SK-N-SH treated with all-trans-retinoic acid at 6 μM for 48 hours (cell line): ENCODE data around the gene SYNE2.
A peak's percentile ranks its signal among the peaks of the same experiment; 100 is the strongest.

Experiments used
- ATAC-seq: fragments of 200-7000 bp; cut with Tn5 transposase; 3 replicates; pipeline ENCODE4 v1.9.1; 2020; ENCODE audit warnings: mild to moderate bottlenecking, moderate library complexity
- ARNTL ChIP-seq: fragments of 450-650 bp; formaldehyde crosslinking; IDR thresholded peaks from 2 replicates; pipeline ENCODE4 v1.5.0; 2020; ENCODE audit warnings: low read depth, mild to moderate bottlenecking, moderate library complexity, borderline replicate concordance
- BACH2 ChIP-seq: fragments of 250-450 bp; sonication (Bioruptor Pico); IDR thresholded peaks from 2 replicates; pipeline ENCODE4 v1.9.0; 2021; ENCODE audit warnings: mild to moderate bottlenecking, borderline replicate concordance
- CSDC2 ChIP-seq: fragments of 250-450 bp; sonication (Bioruptor Pico); IDR thresholded peaks from 2 replicates; pipeline ENCODE4 v1.5.0; 2020; ENCODE audit warnings: mild to moderate bottlenecking, moderate library complexity
- ESRRG ChIP-seq: fragments of 250-450 bp; sonication (Bioruptor Pico); IDR thresholded peaks from 2 replicates; pipeline ENCODE4 v1.6.1; 2021; ENCODE audit warnings: mild to moderate bottlenecking
- GLIS3 ChIP-seq: fragments of 250-450 bp; sonication (Bioruptor Pico); IDR thresholded peaks from 2 replicates; pipeline ENCODE4 v1.5.0; 2020; ENCODE audit warnings: mild to moderate bottlenecking, moderate library complexity
- ISL1 ChIP-seq: fragments of 250-450 bp; sonication (Bioruptor Pico); IDR thresholded peaks from 2 replicates; pipeline ENCODE4 v2.1.2; 2022; ENCODE audit warnings: mild to moderate bottlenecking, moderate library complexity
- OSR1 ChIP-seq: fragments of 250-450 bp; sonication (Bioruptor Pico); IDR thresholded peaks from 2 replicates; pipeline ENCODE4 v1.8.0; 2022; ENCODE audit warnings: moderate library complexity, mild to moderate bottlenecking, inconsistent platforms
- RARB ChIP-seq: fragments of 250-450 bp; sonication (Bioruptor Pico); IDR thresholded peaks from 2 replicates; pipeline ENCODE4 v1.8.0; 2021; ENCODE audit warnings: mild to moderate bottlenecking, moderate library complexity
- SNAI2 ChIP-seq: fragments of 250-450 bp; sonication (Bioruptor Pico); IDR thresholded peaks from 2 replicates; pipeline ENCODE4 v1.5.0; 2020; ENCODE audit warnings: mild to moderate bottlenecking, moderate library complexity
- TCF4 ChIP-seq: fragments of 250-450 bp; sonication (Bioruptor Pico); IDR thresholded peaks from 2 replicates; pipeline ENCODE4 v1.8.0; 2021; ENCODE audit warnings: mild to moderate bottlenecking, moderate library complexity, borderline replicate concordance
- TOX ChIP-seq: fragments of 250-450 bp; sonication (Bioruptor Pico); IDR thresholded peaks from 2 replicates; pipeline ENCODE4 v1.8.0; 2021; ENCODE audit warnings: mild to moderate bottlenecking, moderate library complexity, borderline replicate concordance
- ZC3H10 ChIP-seq: fragments of 250-450 bp; sonication (Bioruptor Pico); IDR thresholded peaks from 2 replicates; pipeline ENCODE4 v1.5.1; 2021; ENCODE audit warnings: mild to moderate bottlenecking, moderate library complexity
- ZFP30 ChIP-seq: fragments of 450-650 bp; formaldehyde crosslinking; IDR thresholded peaks from 2 replicates; pipeline ENCODE4 v1.5.0; 2022; ENCODE audit warnings: mild to moderate bottlenecking, moderate library complexity
- ZNF565 ChIP-seq: fragments of 450-650 bp; formaldehyde crosslinking; conservative IDR thresholded peaks from 2 replicates; pipeline ENCODE4 v1.5.0; 2020; ENCODE audit warnings: low read depth, mild to moderate bottlenecking, moderate library complexity
- ZNF70 ChIP-seq: fragments of 450-650 bp; formaldehyde crosslinking; IDR thresholded peaks from 2 replicates; pipeline ENCODE4 v1.5.0; 2020; ENCODE audit warnings: mild to moderate bottlenecking, moderate library complexity
- TF ChIP-seq, protein P1 (sequence below): fragments of 250-450 bp; sonication (Bioruptor Pico); IDR thresholded peaks from 2 replicates; pipeline ENCODE4 v1.8.0; 2020; ENCODE audit warnings: mild to moderate bottlenecking, moderate library complexity, borderline replicate concordance
- TF ChIP-seq, protein P2 (sequence below): fragments of 250-450 bp; sonication (Bioruptor Pico); IDR thresholded peaks from 2 replicates; pipeline ENCODE4 v1.8.0; 2021; ENCODE audit warnings: low read depth, mild to moderate bottlenecking, moderate library complexity, borderline replicate concordance
- TF ChIP-seq, protein P3 (sequence below): fragments of 250-450 bp; sonication (Bioruptor Pico); IDR thresholded peaks from 2 replicates; pipeline ENCODE4 v1.5.1; 2020; ENCODE audit warnings: low read depth, mild to moderate bottlenecking, moderate library complexity
- TF ChIP-seq, protein P4 (sequence below): fragments of 250-450 bp; sonication (Bioruptor Pico); IDR thresholded peaks from 2 replicates; pipeline ENCODE4 v1.5.0; 2020; ENCODE audit warnings: mild to moderate bottlenecking, moderate library complexity
- TF ChIP-seq, protein P5 (sequence below): fragments of 250-450 bp; sonication (Bioruptor Pico); IDR thresholded peaks from 2 replicates; pipeline ENCODE4 v1.5.1; 2021; ENCODE audit warnings: mild to moderate bottlenecking, moderate library complexity

Gene SYNE2

DNA sequence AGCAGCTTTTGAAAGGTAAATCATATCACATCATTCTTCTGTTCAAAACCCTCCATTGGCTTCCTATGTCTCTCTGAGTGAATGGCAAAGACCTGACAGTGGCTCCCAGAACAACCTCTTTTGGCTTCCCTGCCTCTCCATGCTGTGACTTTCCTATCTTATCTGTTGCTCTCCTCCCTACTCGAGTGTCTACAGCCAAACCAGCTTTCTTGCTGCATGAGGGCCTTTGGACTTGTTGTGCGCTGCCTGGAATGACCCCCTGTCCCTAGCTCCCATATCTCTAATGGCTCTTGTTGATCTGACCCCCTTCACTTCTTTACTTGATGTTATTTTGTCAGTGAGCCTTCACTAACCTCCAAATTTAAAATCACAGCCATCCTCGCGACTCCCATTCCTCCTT is 2.5 kb downstream of the SYNE2 start:
- no peak for ATAC-seq
- TF ChIP-seq, protein P1, sequence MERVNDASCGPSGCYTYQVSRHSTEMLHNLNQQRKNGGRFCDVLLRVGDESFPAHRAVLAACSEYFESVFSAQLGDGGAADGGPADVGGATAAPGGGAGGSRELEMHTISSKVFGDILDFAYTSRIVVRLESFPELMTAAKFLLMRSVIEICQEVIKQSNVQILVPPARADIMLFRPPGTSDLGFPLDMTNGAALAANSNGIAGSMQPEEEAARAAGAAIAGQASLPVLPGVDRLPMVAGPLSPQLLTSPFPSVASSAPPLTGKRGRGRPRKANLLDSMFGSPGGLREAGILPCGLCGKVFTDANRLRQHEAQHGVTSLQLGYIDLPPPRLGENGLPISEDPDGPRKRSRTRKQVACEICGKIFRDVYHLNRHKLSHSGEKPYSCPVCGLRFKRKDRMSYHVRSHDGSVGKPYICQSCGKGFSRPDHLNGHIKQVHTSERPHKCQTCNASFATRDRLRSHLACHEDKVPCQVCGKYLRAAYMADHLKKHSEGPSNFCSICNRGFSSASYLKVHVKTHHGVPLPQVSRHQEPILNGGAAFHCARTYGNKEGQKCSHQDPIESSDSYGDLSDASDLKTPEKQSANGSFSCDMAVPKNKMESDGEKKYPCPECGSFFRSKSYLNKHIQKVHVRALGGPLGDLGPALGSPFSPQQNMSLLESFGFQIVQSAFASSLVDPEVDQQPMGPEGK = no peak
- TF ChIP-seq, protein P2, sequence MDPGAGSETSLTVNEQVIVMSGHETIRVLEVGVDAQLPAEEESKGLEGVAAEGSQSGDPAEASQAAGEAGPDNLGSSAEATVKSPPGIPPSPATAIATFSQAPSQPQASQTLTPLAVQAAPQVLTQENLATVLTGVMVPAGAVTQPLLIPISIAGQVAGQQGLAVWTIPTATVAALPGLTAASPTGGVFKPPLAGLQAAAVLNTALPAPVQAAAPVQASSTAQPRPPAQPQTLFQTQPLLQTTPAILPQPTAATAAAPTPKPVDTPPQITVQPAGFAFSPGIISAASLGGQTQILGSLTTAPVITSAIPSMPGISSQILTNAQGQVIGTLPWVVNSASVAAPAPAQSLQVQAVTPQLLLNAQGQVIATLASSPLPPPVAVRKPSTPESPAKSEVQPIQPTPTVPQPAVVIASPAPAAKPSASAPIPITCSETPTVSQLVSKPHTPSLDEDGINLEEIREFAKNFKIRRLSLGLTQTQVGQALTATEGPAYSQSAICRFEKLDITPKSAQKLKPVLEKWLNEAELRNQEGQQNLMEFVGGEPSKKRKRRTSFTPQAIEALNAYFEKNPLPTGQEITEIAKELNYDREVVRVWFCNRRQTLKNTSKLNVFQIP (CRISPR knock-in tag) = no peak
- TF ChIP-seq ISL1 = no peak
- TF ChIP-seq, all 23 proteins: peak for 0

DNA sequence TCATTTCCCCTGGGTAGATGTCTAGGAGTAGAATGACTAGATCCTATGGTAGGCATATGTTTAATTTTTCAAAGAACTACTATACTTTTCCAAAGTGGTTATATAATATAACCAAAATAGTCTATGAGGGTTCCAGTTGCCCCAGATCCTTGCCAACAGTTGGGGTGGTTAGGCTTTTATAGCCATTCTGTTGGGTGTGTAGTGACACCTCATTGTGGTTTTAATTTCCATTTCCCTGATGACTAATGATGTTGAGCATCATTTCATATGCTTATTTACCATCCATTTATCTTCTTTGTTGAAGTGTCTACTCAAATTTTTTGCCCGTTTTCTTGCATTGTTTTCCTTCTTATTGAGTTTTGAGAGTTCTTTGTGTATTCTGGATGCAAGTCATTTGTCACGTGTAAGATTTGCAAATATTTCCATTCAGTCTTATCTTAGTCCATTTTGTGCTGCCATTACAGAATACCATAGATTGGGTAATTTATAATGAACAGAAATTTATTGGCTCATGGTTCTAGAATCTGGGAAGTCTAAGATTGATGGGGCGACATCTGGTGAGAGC is 4.7 kb downstream of the SYNE2 start:
- TF ChIP-seq SNAI2 (CRISPR knock-in tag) (no peak), ISL1 (0 out of 2 replicates have a peak, but pooled peaks have one; percentile 20)
- ATAC-seq = no peak

DNA sequence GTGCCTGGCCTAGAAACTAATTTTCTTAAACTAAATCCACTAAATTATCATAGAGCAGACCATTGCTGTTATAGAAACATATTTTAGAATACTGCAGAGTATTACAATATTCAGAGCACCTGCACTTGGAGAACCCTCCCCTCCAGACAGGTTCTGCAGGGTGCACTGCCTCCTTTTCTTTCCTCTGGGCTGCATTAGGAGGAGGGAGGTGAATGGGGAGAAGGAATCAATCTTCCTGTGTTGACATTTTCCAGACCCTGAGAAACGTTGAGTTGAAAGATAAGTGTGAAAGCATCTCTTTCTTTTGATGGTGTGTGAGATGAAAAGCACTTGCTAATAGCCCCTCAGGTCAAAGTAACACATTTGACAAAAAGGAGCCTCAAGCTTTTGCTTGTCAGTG is 7.3 kb downstream of the SYNE2 start:
- no peak for ATAC-seq
- TF ChIP-seq ESRRG (CRISPR knock-in tag) (no peak), BACH2 (CRISPR knock-in tag) (no peak)

DNA sequence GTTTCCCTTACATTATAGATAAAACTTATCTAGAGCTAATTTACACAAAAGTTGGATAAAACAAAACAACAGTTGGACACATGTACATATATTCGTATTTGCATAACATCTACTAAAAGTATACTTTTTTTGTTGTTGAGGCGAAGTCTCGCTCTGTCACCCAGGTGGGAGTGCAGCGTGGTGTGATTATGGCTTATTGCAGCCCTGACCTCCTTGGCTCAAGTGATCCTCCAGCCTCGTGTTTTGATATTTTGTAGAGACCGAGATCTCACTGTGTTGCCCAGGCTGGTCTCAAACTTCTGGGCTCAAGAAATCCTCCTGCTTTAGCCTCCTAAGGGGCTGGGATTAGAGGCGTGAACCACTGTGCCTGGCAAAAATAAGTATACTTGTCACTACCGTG is 9.4 kb downstream of the SYNE2 start:
- TF ChIP-seq RARB (CRISPR knock-in tag) = no peak
- TF ChIP-seq ZFP30 (CRISPR knock-in tag) = no peak
- TF ChIP-seq, protein P2 (CRISPR knock-in tag) = no peak
- ATAC-seq = no peak

DNA sequence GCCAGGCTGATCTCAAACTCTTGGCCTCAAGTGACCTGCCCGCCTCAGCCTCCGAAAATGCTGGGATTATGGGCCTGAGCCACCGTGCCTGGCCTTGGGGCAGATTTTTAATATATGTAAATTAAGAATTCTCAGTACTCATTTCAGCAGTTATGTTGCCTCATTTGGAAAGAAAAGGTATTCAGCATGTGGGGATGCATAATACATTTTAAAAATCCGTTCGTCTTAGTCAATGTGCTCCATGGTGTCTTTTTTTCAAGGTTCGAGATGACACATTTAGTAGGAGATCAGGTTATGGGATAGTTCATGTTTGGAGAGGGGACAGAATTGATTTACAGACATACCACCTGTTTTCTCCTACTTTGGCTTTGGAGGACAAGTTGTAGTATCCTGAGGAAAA is 10.2 kb downstream of the SYNE2 start:
- ATAC-seq = no peak
- no peak for TF ChIP-seq BACH2 (CRISPR knock-in tag)
- TF ChIP-seq ZC3H10 = no peak
- no peak for TF ChIP-seq TCF4 (CRISPR knock-in tag)
- TF ChIP-seq ARNTL (CRISPR knock-in tag) = no peak
- TF ChIP-seq, protein P3, sequence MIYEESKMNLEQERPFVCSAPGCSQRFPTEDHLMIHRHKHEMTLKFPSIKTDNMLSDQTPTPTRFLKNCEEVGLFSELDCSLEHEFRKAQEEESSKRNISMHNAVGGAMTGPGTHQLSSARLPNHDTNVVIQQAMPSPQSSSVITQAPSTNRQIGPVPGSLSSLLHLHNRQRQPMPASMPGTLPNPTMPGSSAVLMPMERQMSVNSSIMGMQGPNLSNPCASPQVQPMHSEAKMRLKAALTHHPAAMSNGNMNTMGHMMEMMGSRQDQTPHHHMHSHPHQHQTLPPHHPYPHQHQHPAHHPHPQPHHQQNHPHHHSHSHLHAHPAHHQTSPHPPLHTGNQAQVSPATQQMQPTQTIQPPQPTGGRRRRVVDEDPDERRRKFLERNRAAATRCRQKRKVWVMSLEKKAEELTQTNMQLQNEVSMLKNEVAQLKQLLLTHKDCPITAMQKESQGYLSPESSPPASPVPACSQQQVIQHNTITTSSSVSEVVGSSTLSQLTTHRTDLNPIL (CRISPR knock-in tag) = no peak
- TF ChIP-seq GLIS3 (CRISPR knock-in tag) = no peak
- TF ChIP-seq, protein P4, sequence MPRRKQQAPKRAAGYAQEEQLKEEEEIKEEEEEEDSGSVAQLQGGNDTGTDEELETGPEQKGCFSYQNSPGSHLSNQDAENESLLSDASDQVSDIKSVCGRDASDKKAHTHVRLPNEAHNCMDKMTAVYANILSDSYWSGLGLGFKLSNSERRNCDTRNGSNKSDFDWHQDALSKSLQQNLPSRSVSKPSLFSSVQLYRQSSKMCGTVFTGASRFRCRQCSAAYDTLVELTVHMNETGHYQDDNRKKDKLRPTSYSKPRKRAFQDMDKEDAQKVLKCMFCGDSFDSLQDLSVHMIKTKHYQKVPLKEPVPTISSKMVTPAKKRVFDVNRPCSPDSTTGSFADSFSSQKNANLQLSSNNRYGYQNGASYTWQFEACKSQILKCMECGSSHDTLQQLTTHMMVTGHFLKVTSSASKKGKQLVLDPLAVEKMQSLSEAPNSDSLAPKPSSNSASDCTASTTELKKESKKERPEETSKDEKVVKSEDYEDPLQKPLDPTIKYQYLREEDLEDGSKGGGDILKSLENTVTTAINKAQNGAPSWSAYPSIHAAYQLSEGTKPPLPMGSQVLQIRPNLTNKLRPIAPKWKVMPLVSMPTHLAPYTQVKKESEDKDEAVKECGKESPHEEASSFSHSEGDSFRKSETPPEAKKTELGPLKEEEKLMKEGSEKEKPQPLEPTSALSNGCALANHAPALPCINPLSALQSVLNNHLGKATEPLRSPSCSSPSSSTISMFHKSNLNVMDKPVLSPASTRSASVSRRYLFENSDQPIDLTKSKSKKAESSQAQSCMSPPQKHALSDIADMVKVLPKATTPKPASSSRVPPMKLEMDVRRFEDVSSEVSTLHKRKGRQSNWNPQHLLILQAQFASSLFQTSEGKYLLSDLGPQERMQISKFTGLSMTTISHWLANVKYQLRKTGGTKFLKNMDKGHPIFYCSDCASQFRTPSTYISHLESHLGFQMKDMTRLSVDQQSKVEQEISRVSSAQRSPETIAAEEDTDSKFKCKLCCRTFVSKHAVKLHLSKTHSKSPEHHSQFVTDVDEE (CRISPR knock-in tag) = no peak
- TF ChIP-seq SNAI2 (CRISPR knock-in tag) = no peak
- TF ChIP-seq, protein P5, sequence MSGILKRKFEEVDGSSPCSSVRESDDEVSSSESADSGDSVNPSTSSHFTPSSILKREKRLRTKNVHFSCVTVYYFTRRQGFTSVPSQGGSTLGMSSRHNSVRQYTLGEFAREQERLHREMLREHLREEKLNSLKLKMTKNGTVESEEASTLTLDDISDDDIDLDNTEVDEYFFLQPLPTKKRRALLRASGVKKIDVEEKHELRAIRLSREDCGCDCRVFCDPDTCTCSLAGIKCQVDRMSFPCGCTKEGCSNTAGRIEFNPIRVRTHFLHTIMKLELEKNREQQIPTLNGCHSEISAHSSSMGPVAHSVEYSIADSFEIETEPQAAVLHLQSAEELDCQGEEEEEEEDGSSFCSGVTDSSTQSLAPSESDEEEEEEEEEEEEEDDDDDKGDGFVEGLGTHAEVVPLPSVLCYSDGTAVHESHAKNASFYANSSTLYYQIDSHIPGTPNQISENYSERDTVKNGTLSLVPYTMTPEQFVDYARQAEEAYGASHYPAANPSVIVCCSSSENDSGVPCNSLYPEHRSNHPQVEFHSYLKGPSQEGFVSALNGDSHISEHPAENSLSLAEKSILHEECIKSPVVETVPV (CRISPR knock-in tag) = no peak
- TF ChIP-seq OSR1 (CRISPR knock-in tag) = no peak
- TF ChIP-seq CSDC2 (CRISPR knock-in tag) = no peak
- TF ChIP-seq, protein P1 = no peak
- no peak for TF ChIP-seq ZFP30 (CRISPR knock-in tag)
- no peak for TF ChIP-seq ZNF565
- TF ChIP-seq ZNF70 (CRISPR knock-in tag) = no peak
- TF ChIP-seq TOX (CRISPR knock-in tag) = no peak
- TF ChIP-seq, all 23 proteins: peak for 0

DNA sequence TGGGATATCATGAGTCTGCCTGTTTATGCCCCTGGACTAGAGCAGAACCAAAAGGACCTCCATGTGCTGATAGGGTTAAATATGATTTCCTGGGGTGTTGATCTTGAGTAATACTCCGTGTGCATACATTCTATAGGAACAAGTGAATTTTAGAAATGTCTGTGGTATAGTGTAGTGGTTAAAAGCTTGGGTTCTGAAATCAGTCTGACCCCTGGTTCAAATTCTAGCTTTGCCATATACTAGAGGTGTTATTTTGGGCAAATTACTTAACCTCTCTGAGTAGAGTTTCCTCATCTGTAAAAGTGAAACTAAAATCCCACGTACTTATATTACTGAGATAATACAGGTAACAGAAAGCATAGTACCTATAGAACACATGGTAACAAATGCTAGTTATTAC is 12.0 kb downstream of the SYNE2 start:
- peak; percentile 41; the same call in 2 of the 3 replicates for ATAC-seq
